HepG2 (cell line): ENCODE results near the gene TM2D1. TPM values are rescaled to one million over a fixed set of nuclear protein-coding genes. Genes with fewer than 3 reads are reported as not detected.

Experiments used
- BHLHE40 ChIP-seq: IDR thresholded peaks from 2 replicates; pipeline ENCODE4 v1.6.1; 2011; ENCODE audit warnings: low read length, improper control_type of control experiment
- CBX1 ChIP-seq: IDR thresholded peaks from one replicate; pipeline ENCODE4 v1.6.1; 2016; ENCODE audit warnings: antibody characterized with exemption, low read depth
- HDAC6 ChIP-seq: fragments of 200-600 bp; sonication (generic); IDR thresholded peaks from 2 replicates; pipeline ENCODE4 v1.7.0; 2017; ENCODE audit warnings: mild to moderate bottlenecking, antibody characterized with exemption, low read length, low read depth
- HOXA7 ChIP-seq: sonication (generic); formaldehyde crosslinking; IDR thresholded peaks from 2 replicates; pipeline ENCODE4 v1.8.1; 2022; ENCODE audit warnings: mild to moderate bottlenecking, missing genetic modification reagents, moderate library complexity
- PAF1 ChIP-seq: IDR thresholded peaks from 2 replicates; pipeline ENCODE4 v1.6.1; 2016; ENCODE audit warnings: missing genetic modification reagents, missing compliant biosample characterization
- PAX8 ChIP-seq: sonication (generic); formaldehyde crosslinking; IDR thresholded peaks from 2 replicates; pipeline ENCODE4 v1.8.0; 2022; ENCODE audit warnings: mild to moderate bottlenecking, missing genetic modification reagents, borderline replicate concordance
- RAD21 ChIP-seq: fragments of 450-650 bp; formaldehyde crosslinking; IDR thresholded peaks from 2 replicates; pipeline ENCODE4 v1.5.0; 2020; ENCODE audit warnings: mild to moderate bottlenecking
- RXRB ChIP-seq: IDR thresholded peaks from 2 replicates; pipeline ENCODE4 v1.6.1; 2016; ENCODE audit warnings: borderline replicate concordance, missing genetic modification reagents, missing compliant biosample characterization
- SMC3 ChIP-seq: IDR thresholded peaks from 2 replicates; pipeline ENCODE4 v1.6.1; 2011; ENCODE audit warnings: low read length, improper control_type of control experiment
- SP4 ChIP-seq: sonication (generic); formaldehyde crosslinking; IDR thresholded peaks from 2 replicates; pipeline ENCODE4 v1.8.1; 2023; ENCODE audit warnings: mild to moderate bottlenecking, missing genetic modification reagents
- TBP ChIP-seq: sonication (generic); formaldehyde crosslinking; IDR thresholded peaks from 2 replicates; pipeline ENCODE4 v1.5.0; 2020; ENCODE audit warnings: missing genetic modification reagents
- ZC3H4 ChIP-seq: sonication (generic); formaldehyde crosslinking; IDR thresholded peaks from 2 replicates; pipeline ENCODE4 v1.4.0; 2020; ENCODE audit warnings: missing genetic modification reagents, borderline replicate concordance
- ZFAT ChIP-seq: sonication (generic); formaldehyde crosslinking; conservative IDR thresholded peaks from 2 replicates; pipeline ENCODE4 v1.8.1; 2023; ENCODE audit warnings: missing genetic modification reagents, inconsistent platforms
- ZNF44 ChIP-seq: sonication (generic); formaldehyde crosslinking; IDR thresholded peaks from 2 replicates; pipeline ENCODE4 v1.5.1; 2020; ENCODE audit warnings: mild to moderate bottlenecking, missing genetic modification reagents
- ZNF660 ChIP-seq: sonication (generic); formaldehyde crosslinking; IDR thresholded peaks from 2 replicates; pipeline ENCODE4 v1.5.1; 2020; ENCODE audit warnings: mild to moderate bottlenecking, low read depth, missing genetic modification reagents, borderline replicate concordance
- ZNF720 ChIP-seq: sonication (generic); formaldehyde crosslinking; IDR thresholded peaks from 2 replicates; pipeline ENCODE4 v1.4.0; 2020; ENCODE audit warnings: missing genetic modification reagents
- polyA plus RNA-seq, 8 experiments: library from polyadenylated mRNA; depleted of rRNA in 3 of 8; stranded (reverse) in 7 of 8; unstranded in 1 of 8; fragments of >200 nt; fragmentation: Illumina TruSeq in 4 of 8; extraction: Trizol in 4 of 8; gene quantifications; 2 replicates each; pipeline versions ENCODE4 v1.2.1 to v1.2.3, GENCODE V29; 2011 to 2016; ENCODE audit warnings: low read depth in 4 of 8, missing spikeins in 1 of 8, mixed read lengths in 1 of 8; ENCODE audit not compliant: insufficient read depth in 1 of 8
- total RNA-seq, 5 experiments: library from RNA; depleted of rRNA; stranded (reverse); fragments of >200 nt; fragmentation: Illumina TruSeq; extraction: Trizol; gene quantifications; 2 replicates each; pipeline ENCODE4 v1.2.3, GENCODE V29; 2016; ENCODE audit warnings: low read depth in 1 of 5
- TF ChIP-seq, protein P1 (sequence below): sonication (generic); formaldehyde crosslinking; IDR thresholded peaks from 2 replicates; pipeline ENCODE4 v1.8.1; 2023; ENCODE audit warnings: mild to moderate bottlenecking, missing genetic modification reagents
- TF ChIP-seq, protein P2 (sequence below): sonication (generic); formaldehyde crosslinking; IDR thresholded peaks from 2 replicates; pipeline ENCODE4 v1.5.1; 2020; ENCODE audit warnings: mild to moderate bottlenecking, moderate library complexity, missing genetic modification reagents
- TF ChIP-seq, protein P3 (sequence below): sonication (generic); formaldehyde crosslinking; IDR thresholded peaks from 2 replicates; pipeline ENCODE4 v1.4.0; 2020; ENCODE audit warnings: missing genetic modification reagents
- TF ChIP-seq, protein P4 (sequence below): IDR thresholded peaks from 2 replicates; pipeline ENCODE4 v1.6.1; 2016; ENCODE audit warnings: missing compliant biosample characterization, missing genetic modification reagents, borderline replicate concordance
- TF ChIP-seq, protein P5 (sequence below): sonication (generic); formaldehyde crosslinking; IDR thresholded peaks from 2 replicates; pipeline ENCODE4 v1.8.0; 2022; ENCODE audit warnings: mild to moderate bottlenecking, missing genetic modification reagents, borderline replicate concordance
- TF ChIP-seq, protein P6 (sequence below): sonication (generic); formaldehyde crosslinking; IDR thresholded peaks from 2 replicates; pipeline ENCODE4 v1.4.0; 2020; ENCODE audit warnings: missing genetic modification reagents

The TM2D1 gene
- total and polyA plus RNA-seq, 2 of the 13 experiments (the other 11 are each of a cell fraction or from before 2014, with no cell fraction given): 26.6 to 49.0 TPM

DNA sequence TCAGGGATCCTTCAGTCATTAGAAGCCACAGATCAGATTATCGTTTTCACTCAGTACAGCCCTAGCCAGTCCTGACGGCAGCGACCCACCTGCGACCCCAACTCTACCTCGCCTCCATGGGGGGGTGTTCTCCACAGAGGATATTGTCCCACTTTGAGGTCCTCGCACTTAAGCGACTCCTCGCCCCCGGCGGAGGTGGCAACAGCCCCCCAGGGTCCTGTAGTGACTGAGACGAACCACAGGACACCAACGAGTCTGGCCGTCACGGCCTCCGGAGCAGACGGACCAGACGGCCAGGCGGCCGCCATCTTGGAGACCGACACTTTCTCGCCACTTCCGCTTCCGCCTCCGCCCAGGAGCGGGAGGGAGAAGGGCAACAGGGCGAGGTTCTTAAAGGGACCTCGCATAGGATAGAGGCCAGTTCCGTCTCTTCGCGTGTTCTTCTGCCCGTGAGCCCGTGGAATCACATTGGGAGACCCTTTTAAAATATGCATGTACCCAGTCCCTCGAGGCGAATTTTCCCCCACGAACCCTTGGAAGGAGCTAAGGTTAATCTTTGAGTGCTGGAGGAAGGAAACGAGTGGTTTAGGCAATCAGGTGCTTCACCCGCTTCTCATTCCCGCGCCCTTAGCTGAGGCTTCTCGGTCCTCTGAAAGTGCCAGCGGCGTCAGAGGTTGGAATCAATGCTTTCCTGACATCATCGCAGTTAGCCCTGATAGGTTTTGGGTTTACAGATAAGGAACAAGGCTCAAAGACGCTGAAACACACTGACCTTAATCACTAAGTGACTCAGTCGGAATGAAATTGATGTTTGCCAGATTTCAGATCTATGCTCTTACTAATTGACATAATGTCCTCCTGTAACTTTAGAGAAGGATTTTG lies at the start of gene TM2D1 (continued):
- TF ChIP-seq, protein P1, sequence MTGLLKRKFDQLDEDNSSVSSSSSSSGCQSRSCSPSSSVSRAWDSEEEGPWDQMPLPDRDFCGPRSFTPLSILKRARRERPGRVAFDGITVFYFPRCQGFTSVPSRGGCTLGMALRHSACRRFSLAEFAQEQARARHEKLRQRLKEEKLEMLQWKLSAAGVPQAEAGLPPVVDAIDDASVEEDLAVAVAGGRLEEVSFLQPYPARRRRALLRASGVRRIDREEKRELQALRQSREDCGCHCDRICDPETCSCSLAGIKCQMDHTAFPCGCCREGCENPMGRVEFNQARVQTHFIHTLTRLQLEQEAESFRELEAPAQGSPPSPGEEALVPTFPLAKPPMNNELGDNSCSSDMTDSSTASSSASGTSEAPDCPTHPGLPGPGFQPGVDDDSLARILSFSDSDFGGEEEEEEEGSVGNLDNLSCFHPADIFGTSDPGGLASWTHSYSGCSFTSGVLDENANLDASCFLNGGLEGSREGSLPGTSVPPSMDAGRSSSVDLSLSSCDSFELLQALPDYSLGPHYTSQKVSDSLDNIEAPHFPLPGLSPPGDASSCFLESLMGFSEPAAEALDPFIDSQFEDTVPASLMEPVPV (CRISPR knock-in tag): no peak; the same call in 1 of the 2 replicates
- peak; percentile 68; the same call in 1 of the 2 replicates for TF ChIP-seq SP4 (CRISPR knock-in tag)
- TF ChIP-seq ZNF44 (CRISPR knock-in tag): 0 out of 2 replicates have a peak, but pooled peaks have one; percentile 46
- TF ChIP-seq HDAC6: no peak
- no peak for TF ChIP-seq PAF1 (CRISPR knock-in tag)
- no peak for TF ChIP-seq SMC3
- TF ChIP-seq RXRB (CRISPR knock-in tag): peak; percentile 58; the same call in 1 of the 2 replicates
- TF ChIP-seq, protein P2, sequence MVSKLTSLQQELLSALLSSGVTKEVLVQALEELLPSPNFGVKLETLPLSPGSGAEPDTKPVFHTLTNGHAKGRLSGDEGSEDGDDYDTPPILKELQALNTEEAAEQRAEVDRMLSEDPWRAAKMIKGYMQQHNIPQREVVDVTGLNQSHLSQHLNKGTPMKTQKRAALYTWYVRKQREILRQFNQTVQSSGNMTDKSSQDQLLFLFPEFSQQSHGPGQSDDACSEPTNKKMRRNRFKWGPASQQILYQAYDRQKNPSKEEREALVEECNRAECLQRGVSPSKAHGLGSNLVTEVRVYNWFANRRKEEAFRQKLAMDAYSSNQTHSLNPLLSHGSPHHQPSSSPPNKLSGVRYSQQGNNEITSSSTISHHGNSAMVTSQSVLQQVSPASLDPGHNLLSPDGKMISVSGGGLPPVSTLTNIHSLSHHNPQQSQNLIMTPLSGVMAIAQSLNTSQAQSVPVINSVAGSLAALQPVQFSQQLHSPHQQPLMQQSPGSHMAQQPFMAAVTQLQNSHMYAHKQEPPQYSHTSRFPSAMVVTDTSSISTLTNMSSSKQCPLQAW (CRISPR knock-in tag): peak; percentile 75; the same call in 1 of the 2 replicates
- TF ChIP-seq HOXA7 (CRISPR knock-in tag): no peak
- no peak for TF ChIP-seq ZNF720 (CRISPR knock-in tag)
- TF ChIP-seq ZNF660 (CRISPR knock-in tag): peak; percentile 72; the same call in 1 of the 2 replicates
- TF ChIP-seq, protein P3, sequence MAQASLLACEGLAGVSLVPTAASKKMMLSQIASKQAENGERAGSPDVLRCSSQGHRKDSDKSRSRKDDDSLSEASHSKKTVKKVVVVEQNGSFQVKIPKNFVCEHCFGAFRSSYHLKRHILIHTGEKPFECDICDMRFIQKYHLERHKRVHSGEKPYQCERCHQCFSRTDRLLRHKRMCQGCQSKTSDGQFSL: peak; percentile 94
- TF ChIP-seq BHLHE40: no peak
- TF ChIP-seq RAD21 (CRISPR knock-in tag): no peak
- TF ChIP-seq, protein P4, sequence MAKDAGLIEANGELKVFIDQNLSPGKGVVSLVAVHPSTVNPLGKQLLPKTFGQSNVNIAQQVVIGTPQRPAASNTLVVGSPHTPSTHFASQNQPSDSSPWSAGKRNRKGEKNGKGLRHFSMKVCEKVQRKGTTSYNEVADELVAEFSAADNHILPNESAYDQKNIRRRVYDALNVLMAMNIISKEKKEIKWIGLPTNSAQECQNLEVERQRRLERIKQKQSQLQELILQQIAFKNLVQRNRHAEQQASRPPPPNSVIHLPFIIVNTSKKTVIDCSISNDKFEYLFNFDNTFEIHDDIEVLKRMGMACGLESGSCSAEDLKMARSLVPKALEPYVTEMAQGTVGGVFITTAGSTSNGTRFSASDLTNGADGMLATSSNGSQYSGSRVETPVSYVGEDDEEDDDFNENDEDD (CRISPR knock-in tag): peak; percentile 53
- TF ChIP-seq, protein P5, sequence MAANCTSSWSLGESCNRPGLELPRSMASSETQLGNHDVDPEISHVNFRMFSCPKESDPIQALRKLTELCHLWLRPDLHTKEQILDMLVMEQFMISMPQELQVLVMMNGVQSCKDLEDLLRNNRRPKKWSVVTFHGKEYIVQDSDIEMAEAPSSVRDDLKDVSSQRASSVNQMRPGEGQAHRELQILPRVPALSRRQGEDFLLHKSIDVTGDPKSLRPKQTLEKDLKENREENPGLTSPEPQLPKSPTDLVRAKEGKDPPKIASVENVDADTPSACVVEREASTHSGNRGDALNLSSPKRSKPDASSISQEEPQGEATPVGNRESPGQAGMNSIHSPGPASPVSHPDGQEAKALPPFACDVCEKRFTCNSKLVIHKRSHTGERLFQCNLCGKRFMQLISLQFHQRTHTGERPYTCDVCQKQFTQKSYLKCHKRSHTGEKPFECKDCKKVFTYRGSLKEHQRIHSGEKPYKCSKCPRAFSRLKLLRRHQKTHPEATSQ (CRISPR knock-in tag): no peak
- no peak for TF ChIP-seq ZFAT
- TF ChIP-seq, protein P6, sequence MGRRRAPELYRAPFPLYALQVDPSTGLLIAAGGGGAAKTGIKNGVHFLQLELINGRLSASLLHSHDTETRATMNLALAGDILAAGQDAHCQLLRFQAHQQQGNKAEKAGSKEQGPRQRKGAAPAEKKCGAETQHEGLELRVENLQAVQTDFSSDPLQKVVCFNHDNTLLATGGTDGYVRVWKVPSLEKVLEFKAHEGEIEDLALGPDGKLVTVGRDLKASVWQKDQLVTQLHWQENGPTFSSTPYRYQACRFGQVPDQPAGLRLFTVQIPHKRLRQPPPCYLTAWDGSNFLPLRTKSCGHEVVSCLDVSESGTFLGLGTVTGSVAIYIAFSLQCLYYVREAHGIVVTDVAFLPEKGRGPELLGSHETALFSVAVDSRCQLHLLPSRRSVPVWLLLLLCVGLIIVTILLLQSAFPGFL: no peak
- TF ChIP-seq ZC3H4: no peak
- no peak for TF ChIP-seq CBX1
- no peak for TF ChIP-seq TBP (CRISPR knock-in tag)
- no peak; the same call in 1 of the 2 replicates for TF ChIP-seq PAX8 (CRISPR knock-in tag)
